GM18909 (cell line): ENCODE measurements around the gene GPX3.

Source experiments
- ATAC-seq: cut with Tn5 transposase; IDR thresholded peaks from one replicate; pipeline ENCODE4 v1.9.1; 2021; ENCODE audit warnings: mild to moderate bottlenecking; ENCODE audit not compliant: unreplicated experiment, poor library complexity

GPX3 gene

DNA sequence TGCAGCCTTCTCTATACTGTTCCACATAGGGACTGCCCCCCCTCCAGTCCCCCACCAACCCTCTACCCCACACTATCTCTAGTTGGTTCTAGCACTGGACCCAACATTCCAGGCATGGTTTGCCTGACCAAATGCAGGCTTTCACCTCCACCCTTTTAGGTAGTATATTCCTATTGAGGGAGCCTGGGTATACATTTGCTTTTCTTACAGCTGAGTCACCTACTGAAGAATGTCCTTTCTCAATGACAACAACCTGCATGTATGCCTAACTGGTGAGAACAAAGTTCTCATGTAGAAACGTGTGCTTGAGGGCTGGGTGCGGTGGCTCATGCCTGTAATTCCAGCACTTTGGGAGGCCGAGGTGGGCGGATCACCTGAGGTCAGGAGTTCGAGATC lies 52.2 kb downstream of the GPX3 start:
- no peak for ATAC-seq

DNA sequence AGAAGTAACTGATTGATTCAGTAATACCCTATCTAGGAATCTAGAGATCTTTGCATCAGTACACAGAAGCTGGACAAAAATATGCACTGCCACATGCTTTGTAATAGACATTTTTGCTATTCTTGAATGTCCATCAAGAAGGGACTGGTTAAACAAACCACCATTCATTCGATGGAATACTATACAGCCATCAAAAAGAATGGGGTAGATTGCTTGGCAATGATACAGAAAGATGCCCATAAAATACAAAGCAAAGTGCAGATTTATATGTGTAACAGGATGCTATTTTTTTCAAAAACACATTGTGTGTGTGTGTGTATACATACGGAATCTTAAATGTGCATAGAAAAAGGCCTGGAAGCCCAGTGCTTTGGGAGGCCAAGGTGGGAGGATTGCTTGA lies 52.9 kb downstream of the GPX3 start:
- ATAC-seq: no peak

- no peak for ATAC-seq
These were observed 54.2 kb downstream of the GPX3 start for GRCh38 chr5:151074557-151074956.

DNA sequence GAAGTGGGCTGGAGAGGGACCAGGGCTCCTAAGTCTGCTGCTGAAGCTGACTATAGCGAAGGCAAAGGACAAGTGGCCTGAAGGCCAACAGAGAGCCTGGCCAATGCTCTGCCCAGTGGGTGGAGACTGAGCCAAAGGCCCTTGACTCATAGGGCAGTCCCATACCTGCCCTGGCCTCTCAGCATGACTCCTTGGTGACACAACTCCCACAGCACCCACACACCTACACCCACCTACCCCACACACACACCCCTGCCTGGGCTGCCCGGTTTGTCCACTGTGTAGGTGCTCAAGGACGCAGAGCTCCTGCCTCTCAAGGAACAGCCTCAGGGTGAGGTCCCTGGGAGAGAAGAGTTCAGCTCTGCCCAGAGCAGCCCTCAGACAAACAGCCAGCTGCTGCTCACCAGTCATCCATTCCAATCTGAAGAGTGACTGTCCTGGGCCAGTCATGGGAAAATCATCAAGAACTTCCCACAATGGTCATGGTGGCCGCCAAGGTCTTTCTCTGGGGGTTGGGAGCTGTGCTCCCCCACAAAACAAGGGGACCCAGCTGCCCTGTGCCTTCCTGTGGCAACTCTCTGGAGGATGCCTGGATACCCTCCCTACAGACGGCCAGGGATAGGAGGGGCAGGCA lies 55.4 kb downstream of the GPX3 start:
- no peak for ATAC-seq

GRCh38 chr5:151076616-151077015 lies 56.2 kb downstream of the GPX3 start:
- no peak for ATAC-seq

GRCh38 chr5:151077419-151077818 lies 57.0 kb downstream of the GPX3 start:
- ATAC-seq: no peak

DNA sequence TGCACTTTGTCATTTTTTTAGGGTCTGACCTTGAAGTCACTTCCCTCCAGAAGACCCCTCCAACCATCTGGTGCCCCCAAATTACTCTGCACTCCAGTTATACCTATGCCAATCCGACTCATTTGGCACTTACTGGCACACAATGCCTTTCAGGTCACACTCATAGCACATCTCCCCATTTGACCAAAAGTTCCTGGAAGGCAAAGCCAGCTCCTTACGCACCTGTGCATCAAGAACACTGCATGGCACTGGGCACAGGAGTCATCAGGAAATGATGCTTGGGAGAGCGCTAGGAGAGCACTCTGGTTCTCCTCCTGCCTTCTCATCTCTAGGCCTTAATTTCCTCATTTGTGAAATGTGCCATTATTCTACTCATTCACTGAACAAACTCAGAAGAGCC lies 57.6 kb downstream of the GPX3 start:
- no peak for ATAC-seq
